ENCODE data around the gene PLCB1. TPM values are rescaled to one million over a fixed set of nuclear protein-coding genes. Genes with fewer than 3 reads are reported as not detected.

PLCB1 gene
- total and polyA plus RNA-seq, 10 of the 15 experiments (the other 5 are each of a cell fraction or from before 2014, with no cell fraction given), result 0.05 to 5.3 (median 0.17) TPM; not detected in 1

GRCh38 chr20:8425016-8425415 lies 292.9 kb downstream of the PLCB1 start:
- Histone ChIP-seq H3K9me3 (replicated peaks; ENCODE audit: control insufficient read depth, insufficient read depth, low read length) (no peaks in the 10 kb centered on the region), H3K27me3 (replicated peaks in 1 of 2; ENCODE audit: control insufficient read depth in 2 of 2, insufficient read depth in 2 of 2, low read length in 1 of 2) (no peaks in the 10 kb centered on the region), H3K79me2 (ENCODE audit: control insufficient read depth, insufficient read depth, low read length) (no peaks in the 10 kb centered on the region), H3K9ac (ENCODE audit: control insufficient read depth, insufficient read depth, low read length) (no peak overlapping the region), H4K20me1 (ENCODE audit: control insufficient read depth, insufficient read depth) (no peaks in the 10 kb centered on the region), H3K27ac (ENCODE audit: control insufficient read depth, insufficient read depth) (no peak overlapping the region), H3K4me1 (ENCODE audit: control insufficient read depth, insufficient read depth, low read length) (no peaks in the 10 kb centered on the region), H3K4me3 (no peak overlapping the region), H2AFZ (ENCODE audit: control insufficient read depth, low read depth, low read length) (no peak overlapping the region), H3K36me3 (ENCODE audit: control insufficient read depth in 2 of 2, insufficient read depth in 2 of 2, low read length in 1 of 2) (no peaks in the 10 kb centered on the region), H3K4me2 (ENCODE audit: control insufficient read depth, insufficient read depth) (no peak overlapping the region)
- in situ Hi-C loops (cut with MboI), result no loop called here
- ChIA-PET SMC1A (ENCODE audit: uncharacterized antibody, unreplicated experiment) (no interaction called here), POLR2A (no interaction called here), CTCF (no interaction called here), RAD21 (ENCODE audit: unreplicated experiment) (interaction anchor here (1.3 kb wide), 1 partner anchor 24 kb away, joined by 5 read pairs; no protein-coding TSS in a partner anchor)
- no peak for ATAC-seq
- no TSS peak for BruUV-seq (replicated peaks)
- 41% methylated on average over 4 of the region's 4 CpGs for WGBS (ENCODE audit: insufficient coverage, insufficient replicate concordance, low lambda C conversion rate, missing lambda C conversion rate)
- DNase-seq (ENCODE audit: low read depth, low spot score), result no peak
- FAIRE-seq, result no peak
- intact Hi-C loops (cut with micrococcal nuclease; ENCODE audit: unreplicated experiment), result no loop called here
- 0 out of 2 replicates have a peak, but pooled peaks have one; percentile 15 for TF ChIP-seq NFYB (IDR thresholded peaks at IDR 0.05; ENCODE audit: insufficient read depth, low read depth, low read length)
- TF ChIP-seq ZNF384 (IDR thresholded peaks at IDR 0.05; ENCODE audit: borderline replicate concordance, low read depth, low read length), result no peak

GRCh38 chr20:8425802-8426201 lies 293.7 kb downstream of the PLCB1 start:
- BruUV-seq (replicated peaks), result no TSS peak
- no peak for FAIRE-seq
- WGBS (ENCODE audit: insufficient coverage, insufficient replicate concordance, low lambda C conversion rate, missing lambda C conversion rate), result 50% methylated on average over 4 of the region's 4 CpGs
- Histone ChIP-seq H3K79me2 (ENCODE audit: control insufficient read depth, insufficient read depth, low read length) (no peaks in the 10 kb centered on the region), H3K4me2 (ENCODE audit: control insufficient read depth, insufficient read depth) (no peak overlapping the region), H3K36me3 (ENCODE audit: control insufficient read depth in 2 of 2, insufficient read depth in 2 of 2, low read length in 1 of 2) (no peaks in the 10 kb centered on the region), H2AFZ (ENCODE audit: control insufficient read depth, low read depth, low read length) (no peak overlapping the region), H3K27ac (ENCODE audit: control insufficient read depth, insufficient read depth) (no peak overlapping the region), H3K27me3 (replicated peaks in 1 of 2; ENCODE audit: control insufficient read depth in 2 of 2, insufficient read depth in 2 of 2, low read length in 1 of 2) (no peaks in the 10 kb centered on the region), H3K9me3 (replicated peaks; ENCODE audit: control insufficient read depth, insufficient read depth, low read length) (no peaks in the 10 kb centered on the region), H3K4me1 (ENCODE audit: control insufficient read depth, insufficient read depth, low read length) (no peaks in the 10 kb centered on the region), H3K9ac (ENCODE audit: control insufficient read depth, insufficient read depth, low read length) (no peak overlapping the region), H4K20me1 (ENCODE audit: control insufficient read depth, insufficient read depth) (no peaks in the 10 kb centered on the region), H3K4me3 (no peak overlapping the region)
- POLR2A ChIA-PET, result no interaction called here
- intact Hi-C loops (cut with micrococcal nuclease; ENCODE audit: unreplicated experiment) (no loop called here), in situ Hi-C loops (cut with MboI) (no loop called here)
- no peak for ATAC-seq
- no peak for DNase-seq (ENCODE audit: low read depth, low spot score)
- SMC1A ChIA-PET (ENCODE audit: uncharacterized antibody, unreplicated experiment), result interaction anchor here (0.6 to 2.8 kb wide), 2 partner anchors 13 to 246 kb away, joined by 3 to 6 read pairs; no protein-coding TSS in a partner anchor
- RAD21 ChIA-PET (ENCODE audit: unreplicated experiment), result interaction anchor here (1.3 kb wide), 1 partner anchor 25 kb away, joined by 5 read pairs; no protein-coding TSS in a partner anchor
- CTCF ChIA-PET, result interaction anchor here (1.6 kb wide), 1 partner anchor 36 kb away, joined by 6 read pairs; no protein-coding TSS in a partner anchor
- TF ChIP-seq GABPA (IDR thresholded peaks at IDR 0.05; ENCODE audit: low read depth), result no peak
- TF ChIP-seq MEF2A (IDR thresholded peaks at IDR 0.05; ENCODE audit: insufficient read depth, low read depth, low read length), result no peak
- no peak for TF ChIP-seq NFIC (IDR thresholded peaks at IDR 0.05; ENCODE audit: low read depth, low read length)
- TF ChIP-seq EP300 (IDR thresholded peaks at IDR 0.05; ENCODE audit: borderline replicate concordance in 1 of 2, control insufficient read depth in 1 of 2, low read depth in 2 of 2, low read length in 2 of 2), result no peak
- no peak for TF ChIP-seq FOXM1 (IDR thresholded peaks at IDR 0.05; ENCODE audit: low read depth, low read length)
- no peak for TF ChIP-seq TCF7 (IDR thresholded peaks at IDR 0.05; ENCODE audit: borderline replicate concordance)
- no peak for TF ChIP-seq IRF5 (IDR thresholded peaks at IDR 0.05; ENCODE audit: borderline replicate concordance)
- TF ChIP-seq JUNB (IDR thresholded peaks at IDR 0.05), result no peak
- TF ChIP-seq PAX8 (IDR thresholded peaks at IDR 0.05), result no peak
- no peak for TF ChIP-seq SMAD1 (IDR thresholded peaks at IDR 0.05; ENCODE audit: low read depth, partially characterized antibody)
- TF ChIP-seq HDGF (IDR thresholded peaks at IDR 0.05), result no peak
- TF ChIP-seq ZSCAN29 (IDR thresholded peaks at IDR 0.05), result no peak
- TF ChIP-seq BCL11A (IDR thresholded peaks at IDR 0.05; ENCODE audit: low read depth, low read length), result no peak
- TF ChIP-seq MTA3 (IDR thresholded peaks at IDR 0.05; ENCODE audit: borderline replicate concordance, low read length), result no peak
- TF ChIP-seq POLR2AphosphoS2 (IDR thresholded peaks at IDR 0.05; ENCODE audit: low read depth, low read length), result no peak
